ENCODE measurements around the gene RXRA.

Gene RXRA

DNA sequence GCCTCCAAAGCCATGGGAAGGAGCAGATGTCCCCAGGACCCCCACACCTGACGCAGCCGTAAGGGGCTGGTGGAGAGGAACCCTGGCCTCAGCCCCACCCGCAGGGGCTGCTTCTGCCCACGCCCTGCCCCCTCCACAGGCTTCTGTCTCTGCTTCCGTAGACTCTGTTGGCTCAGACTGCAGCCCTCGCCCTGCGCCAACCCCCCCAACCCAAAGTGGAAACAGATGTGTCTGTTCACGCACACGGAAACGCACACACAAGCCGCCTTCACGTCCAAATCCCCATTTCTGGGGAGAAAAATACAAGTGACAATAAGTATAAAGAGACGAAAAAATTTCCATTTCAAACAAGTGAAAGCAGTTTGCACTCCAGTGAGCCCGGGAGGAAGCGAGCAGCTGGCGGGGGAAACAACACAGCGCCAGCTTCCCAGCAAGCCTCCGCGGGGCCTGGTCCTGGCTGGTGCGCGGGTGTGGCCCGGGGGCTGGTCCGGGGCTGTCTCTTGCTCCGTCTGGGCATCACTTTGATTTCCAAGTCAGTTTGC lies 32.6 kb upstream of the RXRA start:
- Histone ChIP-seq H3K27ac (ENCODE audit: low read depth, low read length) (no peak overlapping the region), H3K36me3 (ENCODE audit: control insufficient read depth in 1 of 2, insufficient read depth in 2 of 2, low read length in 2 of 2) (no peaks in the 10 kb centered on the region), H3K4me1 (ENCODE audit: control insufficient read depth in 1 of 2, insufficient read depth in 2 of 2, low read length in 2 of 2) (peaks cover 0 to 3% of the 10 kb centered on the region in 2 donors), H3K9me3 (ENCODE audit: control insufficient read depth in 1 of 2, low read length in 2 of 2) (no peaks in the 10 kb centered on the region), H3K9ac (ENCODE audit: low read depth in 1 of 2, low read length in 2 of 2) (no peak overlapping the region), H3K27me3 (ENCODE audit: control insufficient read depth in 1 of 2, insufficient read depth in 2 of 2, low read length in 2 of 2) (no peaks in the 10 kb centered on the region), H3K4me3 (ENCODE audit: low read depth in 1 of 2, low read length in 2 of 2) (peak overlapping the region in 1 of 2 donors; percentile 13)

- no peak overlapping the region for H3K9ac ChIP-seq (ENCODE audit: low read depth in 1 of 2, low read length in 2 of 2)
- H3K27me3 ChIP-seq (ENCODE audit: control insufficient read depth in 1 of 2, insufficient read depth in 2 of 2, low read length in 2 of 2), result no peaks in the 10 kb centered on the region
- no peaks in the 10 kb centered on the region for H3K36me3 ChIP-seq (ENCODE audit: control insufficient read depth in 1 of 2, insufficient read depth in 2 of 2, low read length in 2 of 2)
- H3K4me3 ChIP-seq (ENCODE audit: low read depth in 1 of 2, low read length in 2 of 2), result peak overlapping the region in 1 of 2 donors; percentile 13
- no peaks in the 10 kb centered on the region for H3K9me3 ChIP-seq (ENCODE audit: control insufficient read depth in 1 of 2, low read length in 2 of 2)
- H3K4me1 ChIP-seq (ENCODE audit: control insufficient read depth in 1 of 2, insufficient read depth in 2 of 2, low read length in 2 of 2), result peaks cover 0 to 3% of the 10 kb centered on the region in 2 donors
- H3K27ac ChIP-seq (ENCODE audit: low read depth, low read length), result no peak overlapping the region
These were observed 31.8 kb upstream of the RXRA start for GRCh38 chr9:134294153-134295071.

- Histone ChIP-seq H3K27me3 (ENCODE audit: control insufficient read depth in 1 of 2, insufficient read depth in 2 of 2, low read length in 2 of 2) (no peaks in the 10 kb centered on the region), H3K27ac (ENCODE audit: low read depth, low read length) (no peak overlapping the region)
These were observed 31.0 kb upstream of the RXRA start for GRCh38 chr9:134295101-134295745.

DNA sequence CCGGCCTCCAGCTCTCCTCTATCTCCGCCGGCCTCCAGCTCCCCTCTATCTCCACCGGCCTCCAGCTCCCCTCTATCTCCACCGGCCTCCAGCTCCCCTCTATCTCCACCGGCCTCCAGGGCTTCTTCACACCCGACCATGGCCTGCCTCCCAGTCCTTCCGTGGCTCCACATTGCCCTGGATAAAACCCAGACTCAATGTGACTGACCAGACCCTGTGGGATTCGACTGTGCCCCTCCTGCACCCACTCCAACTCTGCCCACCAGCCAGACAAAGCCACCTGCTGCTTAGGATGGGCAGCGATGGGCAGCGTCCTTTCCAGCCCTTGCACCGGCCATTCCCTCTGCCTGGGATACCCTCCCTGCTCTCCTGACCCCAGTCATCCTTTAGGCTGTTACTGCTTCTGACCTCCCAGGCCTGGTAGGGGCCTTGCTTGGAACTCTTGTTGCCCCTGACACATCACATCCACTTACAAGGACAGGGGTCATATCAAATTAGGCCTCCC lies 30.5 kb upstream of the RXRA start:
- no peaks in the 10 kb centered on the region for H3K36me3 ChIP-seq (ENCODE audit: control insufficient read depth in 1 of 2, insufficient read depth in 2 of 2, low read length in 2 of 2)
- no peak overlapping the region for H3K9ac ChIP-seq (ENCODE audit: low read depth in 1 of 2, low read length in 2 of 2)
- no peaks in the 10 kb centered on the region for H3K9me3 ChIP-seq (ENCODE audit: control insufficient read depth in 1 of 2, low read length in 2 of 2)
- peaks cover 0 to 3% of the 10 kb centered on the region in 2 donors for H3K4me1 ChIP-seq (ENCODE audit: control insufficient read depth in 1 of 2, insufficient read depth in 2 of 2, low read length in 2 of 2)
- H3K27me3 ChIP-seq (ENCODE audit: control insufficient read depth in 1 of 2, insufficient read depth in 2 of 2, low read length in 2 of 2), result no peaks in the 10 kb centered on the region
- no peak overlapping the region for H3K27ac ChIP-seq (ENCODE audit: low read depth, low read length)
- H3K4me3 ChIP-seq (ENCODE audit: low read depth in 1 of 2, low read length in 2 of 2), result no peak overlapping the region

More at GRCh38 chr9:134295101-134295745, 31.0 kb upstream of the RXRA start:
- Histone ChIP-seq H3K36me3 (ENCODE audit: control insufficient read depth in 1 of 2, insufficient read depth in 2 of 2, low read length in 2 of 2) (no peaks in the 10 kb centered on the region), H3K4me3 (ENCODE audit: low read depth in 1 of 2, low read length in 2 of 2) (no peak overlapping the region), H3K4me1 (ENCODE audit: control insufficient read depth in 1 of 2, insufficient read depth in 2 of 2, low read length in 2 of 2) (peaks cover 0 to 3% of the 10 kb centered on the region in 2 donors), H3K9ac (ENCODE audit: low read depth in 1 of 2, low read length in 2 of 2) (no peak overlapping the region), H3K9me3 (ENCODE audit: control insufficient read depth in 1 of 2, low read length in 2 of 2) (no peaks in the 10 kb centered on the region)

DNA sequence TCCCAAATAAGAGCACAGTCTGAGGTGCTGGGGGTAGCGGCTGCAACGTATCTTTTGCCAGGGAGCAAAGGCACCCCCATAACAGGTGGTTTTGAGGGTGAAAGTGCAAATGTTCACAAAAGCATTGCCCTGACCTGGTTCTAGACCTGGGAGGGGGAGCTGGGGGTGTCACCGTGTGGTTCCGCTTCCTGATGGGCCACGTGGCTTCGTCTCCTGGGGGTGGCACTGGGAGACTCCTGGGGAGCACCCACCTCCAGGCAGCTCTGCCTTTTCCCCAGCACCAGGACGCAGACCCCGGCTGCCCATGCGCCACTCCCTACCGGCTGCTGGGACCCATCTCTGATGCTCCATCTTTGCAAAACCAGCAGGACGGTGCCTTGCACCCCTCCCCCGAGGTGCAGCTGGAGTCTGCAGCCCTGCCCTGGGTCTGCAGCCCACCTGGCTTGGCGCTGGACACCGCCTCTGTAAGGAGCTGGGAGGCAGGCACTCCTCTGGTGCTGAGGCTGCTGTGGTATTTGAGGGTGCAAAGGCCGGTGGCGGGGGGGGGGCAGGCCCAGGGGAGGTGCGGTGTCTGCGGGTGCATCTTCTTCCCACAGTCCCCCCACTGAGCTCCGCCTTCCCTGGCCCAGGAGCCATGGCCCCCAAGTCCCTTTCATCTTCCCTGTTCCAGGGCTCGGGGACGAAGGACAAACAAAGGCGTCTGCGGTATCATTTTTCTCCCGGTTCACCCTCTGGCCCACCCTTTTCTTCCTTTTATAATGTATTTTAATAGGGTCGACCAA lies 29.8 kb upstream of the RXRA start:
- Histone ChIP-seq H3K27ac (ENCODE audit: low read depth, low read length) (no peak overlapping the region), H3K9ac (ENCODE audit: low read depth in 1 of 2, low read length in 2 of 2) (no peak overlapping the region), H3K4me3 (ENCODE audit: low read depth in 1 of 2, low read length in 2 of 2) (no peak overlapping the region), H3K36me3 (ENCODE audit: control insufficient read depth in 1 of 2, insufficient read depth in 2 of 2, low read length in 2 of 2) (no peaks in the 10 kb centered on the region), H3K9me3 (ENCODE audit: control insufficient read depth in 1 of 2, low read length in 2 of 2) (no peaks in the 10 kb centered on the region), H3K4me1 (ENCODE audit: control insufficient read depth in 1 of 2, insufficient read depth in 2 of 2, low read length in 2 of 2) (peaks cover 0 to 3% of the 10 kb centered on the region in 2 donors), H3K27me3 (ENCODE audit: control insufficient read depth in 1 of 2, insufficient read depth in 2 of 2, low read length in 2 of 2) (no peaks in the 10 kb centered on the region)

- Histone ChIP-seq H3K27me3 (ENCODE audit: control insufficient read depth in 1 of 2, insufficient read depth in 2 of 2, low read length in 2 of 2) (no peaks in the 10 kb centered on the region), H3K36me3 (ENCODE audit: control insufficient read depth in 1 of 2, insufficient read depth in 2 of 2, low read length in 2 of 2) (no peaks in the 10 kb centered on the region), H3K27ac (ENCODE audit: low read depth, low read length) (no peak overlapping the region), H3K4me1 (ENCODE audit: control insufficient read depth in 1 of 2, insufficient read depth in 2 of 2, low read length in 2 of 2) (peaks cover 0 to 3% of the 10 kb centered on the region in 2 donors), H3K4me3 (ENCODE audit: low read depth in 1 of 2, low read length in 2 of 2) (no peak overlapping the region), H3K9ac (ENCODE audit: low read depth in 1 of 2, low read length in 2 of 2) (no peak overlapping the region), H3K9me3 (ENCODE audit: control insufficient read depth in 1 of 2, low read length in 2 of 2) (no peaks in the 10 kb centered on the region)
These were observed 29.2 kb upstream of the RXRA start for GRCh38 chr9:134297083-134297410.

GRCh38 chr9:134297576-134297975 lies 28.7 kb upstream of the RXRA start:
- H3K36me3 ChIP-seq (ENCODE audit: control insufficient read depth in 1 of 2, insufficient read depth in 2 of 2, low read length in 2 of 2), result no peaks in the 10 kb centered on the region

GRCh38 chr9:134298000-134298399 lies 28.3 kb upstream of the RXRA start:
- H3K27me3 ChIP-seq (ENCODE audit: control insufficient read depth in 1 of 2, insufficient read depth in 2 of 2, low read length in 2 of 2), result no peaks in the 10 kb centered on the region
- H3K27ac ChIP-seq (ENCODE audit: low read depth, low read length), result no peak overlapping the region
- no peaks in the 10 kb centered on the region for H3K36me3 ChIP-seq (ENCODE audit: control insufficient read depth in 1 of 2, insufficient read depth in 2 of 2, low read length in 2 of 2)

More at GRCh38 chr9:134297576-134297975, 28.7 kb upstream of the RXRA start:
- Histone ChIP-seq H3K4me1 (ENCODE audit: control insufficient read depth in 1 of 2, insufficient read depth in 2 of 2, low read length in 2 of 2) (peaks cover 0 to 3% of the 10 kb centered on the region in 2 donors), H3K9me3 (ENCODE audit: control insufficient read depth in 1 of 2, low read length in 2 of 2) (no peaks in the 10 kb centered on the region), H3K9ac (ENCODE audit: low read depth in 1 of 2, low read length in 2 of 2) (no peak overlapping the region), H3K27ac (ENCODE audit: low read depth, low read length) (no peak overlapping the region), H3K27me3 (ENCODE audit: control insufficient read depth in 1 of 2, insufficient read depth in 2 of 2, low read length in 2 of 2) (no peaks in the 10 kb centered on the region), H3K4me3 (ENCODE audit: low read depth in 1 of 2, low read length in 2 of 2) (no peak overlapping the region)

GRCh38 chr9:134299068-134299467 lies 27.2 kb upstream of the RXRA start:
- Histone ChIP-seq H3K4me3 (ENCODE audit: low read depth in 1 of 2, low read length in 2 of 2) (no peak overlapping the region), H3K9ac (ENCODE audit: low read depth in 1 of 2, low read length in 2 of 2) (no peak overlapping the region), H3K9me3 (ENCODE audit: control insufficient read depth in 1 of 2, low read length in 2 of 2) (no peaks in the 10 kb centered on the region), H3K36me3 (ENCODE audit: control insufficient read depth in 1 of 2, insufficient read depth in 2 of 2, low read length in 2 of 2) (no peaks in the 10 kb centered on the region), H3K27ac (ENCODE audit: low read depth, low read length) (no peak overlapping the region), H3K4me1 (ENCODE audit: control insufficient read depth in 1 of 2, insufficient read depth in 2 of 2, low read length in 2 of 2) (peaks cover 5% of the 10 kb centered on the region in 2 donors), H3K27me3 (ENCODE audit: control insufficient read depth in 1 of 2, insufficient read depth in 2 of 2, low read length in 2 of 2) (no peaks in the 10 kb centered on the region)

More at GRCh38 chr9:134298000-134298399, 28.3 kb upstream of the RXRA start:
- no peak overlapping the region for H3K9ac ChIP-seq (ENCODE audit: low read depth in 1 of 2, low read length in 2 of 2)
- H3K4me3 ChIP-seq (ENCODE audit: low read depth in 1 of 2, low read length in 2 of 2), result no peak overlapping the region
- H3K9me3 ChIP-seq (ENCODE audit: control insufficient read depth in 1 of 2, low read length in 2 of 2), result no peaks in the 10 kb centered on the region
- peaks cover 0 to 3% of the 10 kb centered on the region in 2 donors for H3K4me1 ChIP-seq (ENCODE audit: control insufficient read depth in 1 of 2, insufficient read depth in 2 of 2, low read length in 2 of 2)

Measured in duodenal mucosa (tissue), 2 donors.